Panc1 (cell line): ENCODE measurements around the gene COA8. TPM values are rescaled to one million over a fixed set of nuclear protein-coding genes. Genes with fewer than 3 reads are reported as not detected.

Experiments
- ATAC-seq: fragments of 200-7000 bp; cut with Tn5 transposase; 2 replicates; pipeline ENCODE4 v1.9.1; 2020; ENCODE audit warnings: mild to moderate bottlenecking, moderate library complexity
- BruUV-seq: library from RNA; stranded (reverse); fragments of 400-500 nt; replicated peaks from 2 replicates; lab custom pipeline; 2021; lab: Mats Ljungman, UMichigan
- CTCF ChIA-PET: fragments of 300-600 bp; sonication (Branson Sonifier 250); formaldehyde crosslinking; loops from one replicate; lab custom pipeline; 2022; ENCODE audit warnings: antibody characterized with exemption; lab: Charles Lee
- POLR2A ChIA-PET: fragments of 300-600 bp; sonication (Branson Sonifier 250); formaldehyde crosslinking; loops from one replicate; lab custom pipeline; 2022; ENCODE audit warnings: antibody characterized with exemption; lab: Charles Lee
- DNase-seq: peaks from one replicate; pipeline ENCODE4 v3.0.0-alpha.2; 2010; ENCODE audit warnings: low read depth, low spot score
- H3K27ac ChIP-seq: 2 replicates; pipeline ENCODE4 v1.5.1; 2011; ENCODE audit warnings: mild to moderate bottlenecking, low read length, inconsistent platforms
- H3K27me3 ChIP-seq: fragments of 200-500 bp; sonication (Bioruptor generic); 2 replicates; pipeline ENCODE4 v1.6.0; 2014; ENCODE audit warnings: low read length, inconsistent platforms; ENCODE audit not compliant: control insufficient read depth, insufficient read depth
- H3K36me3 ChIP-seq: fragments of 200-500 bp; sonication (Bioruptor generic); 2 replicates; pipeline ENCODE4 v1.5.1; 2014; ENCODE audit warnings: inconsistent platforms, mild to moderate bottlenecking, low read length, moderate library complexity; ENCODE audit not compliant: control insufficient read depth, insufficient read depth
- H3K4me1 ChIP-seq: 2 replicates; pipeline ENCODE4 v1.5.1; 2011; ENCODE audit warnings: inconsistent platforms, mild to moderate bottlenecking, low read length, moderate library complexity; ENCODE audit not compliant: control insufficient read depth, insufficient read depth
- H3K4me3 ChIP-seq, 2 experiments: 2 replicates each; pipeline ENCODE4 v1.5.1; 2011 to 2012; ENCODE audit warnings: low read depth in 2 of 2, low read length in 2 of 2, mild to moderate bottlenecking in 2 of 2, inconsistent platforms in 1 of 2, moderate library complexity in 1 of 2
- H3K9me3 ChIP-seq: fragments of 200-500 bp; sonication (Bioruptor generic); 2 replicates; pipeline ENCODE4 v1.5.1; 2014; ENCODE audit warnings: low read depth, mild to moderate bottlenecking, inconsistent platforms, low read length, moderate library complexity; ENCODE audit not compliant: control insufficient read depth, insufficient read depth
- POLR2AphosphoS5 ChIP-seq: IDR thresholded peaks from 2 replicates; pipeline ENCODE4 v1.6.1; 2012; ENCODE audit warnings: mild to moderate bottlenecking, low read depth, low read length, moderate library complexity
- SIN3A ChIP-seq: IDR thresholded peaks from 2 replicates; pipeline ENCODE4 v1.6.1; 2012; ENCODE audit warnings: low read depth, mild to moderate bottlenecking, low read length, moderate library complexity, borderline replicate concordance; ENCODE audit not compliant: insufficient read depth
- TCF7L2 ChIP-seq: IDR thresholded peaks from 2 replicates; pipeline ENCODE4 v1.6.1; 2011; ENCODE audit warnings: mild to moderate bottlenecking, low read depth, low read length, inconsistent platforms
- in situ Hi-C: cut with HindIII; loops from 2 replicates; pipeline ENCODE4 v1.10.0; 2016; ENCODE audit warnings: low sequenced_read_pairs, low pct_unique_long_range_greater_than_20kb
- intact Hi-C: fragments of 100-400 bp; cut with micrococcal nuclease; formaldehyde crosslinking; loops from one replicate; pipeline ENCODE4 v1.10.0; 2022; ENCODE audit not compliant: unreplicated experiment
- total RNA-seq: library from RNA; stranded (reverse); gene quantifications from one replicate; pipeline ENCODE4 v1.2.1, GENCODE V29; 2021; ENCODE audit not compliant: unreplicated experiment
- TF ChIP-seq, protein P1 (sequence below): fragments of 450-650 bp; IDR thresholded peaks from 2 replicates; pipeline ENCODE4 v1.5.1; 2017; ENCODE audit warnings: mild to moderate bottlenecking
- TF ChIP-seq, protein P2 (sequence below), 2 experiments: IDR thresholded peaks; 2 replicates each; pipeline ENCODE4 v1.6.1; 2011 to 2012; ENCODE audit warnings: low read depth in 2 of 2, control low read depth in 1 of 2, low read length in 1 of 2, mild to moderate bottlenecking in 1 of 2, moderate library complexity in 1 of 2; ENCODE audit not compliant: insufficient read depth in 1 of 2

The COA8 gene
- total RNA-seq, 1 experiment from 2014 or later: 42.2 TPM

DNA sequence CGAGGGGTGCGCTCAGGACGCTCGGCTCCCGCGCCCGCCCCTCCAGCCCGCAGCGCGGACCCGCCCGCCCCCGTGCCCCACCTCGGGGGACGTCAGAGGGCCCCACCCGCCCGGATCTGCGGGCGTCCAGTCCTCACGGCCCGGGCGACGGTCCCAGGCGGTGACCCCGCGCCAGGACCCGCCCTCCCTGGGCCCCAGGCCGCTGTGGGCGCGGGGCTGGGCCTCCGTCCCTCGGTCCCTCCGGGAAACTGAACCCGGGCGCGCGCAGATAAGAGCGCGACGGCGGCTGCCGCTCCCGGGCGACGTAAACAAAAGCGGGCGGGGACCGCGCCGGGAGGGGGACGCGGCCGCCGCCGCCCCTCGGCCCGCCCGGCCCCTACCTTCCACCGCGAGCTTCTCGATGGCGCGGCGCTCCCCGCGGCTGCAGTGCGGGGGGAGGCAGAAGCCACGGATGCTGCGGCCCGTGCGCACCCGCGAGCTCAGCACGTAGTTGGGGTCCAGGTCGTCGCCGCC is 41.3 kb upstream of the COA8 start:
- no peak for DNase-seq
- peaks cover 51% of the 10 kb centered on the region for H3K4me1 ChIP-seq
- no peaks in the 10 kb centered on the region for H3K27me3 ChIP-seq
- ChIA-PET CTCF (interaction anchor here (0.5 to 1.4 kb wide), 2 partner anchors 26 to 97 kb away, joined by 3 to 4 read pairs; no protein-coding TSS in a partner anchor), POLR2A (interaction anchor here (0.7 kb wide), 1 partner anchor 36 kb away, joined by 3 read pairs; no protein-coding TSS in a partner anchor)
- H3K27ac ChIP-seq: no peak overlapping the region
- intact Hi-C loops (no loop called here), in situ Hi-C loops (no loop called here)
- TF ChIP-seq, protein P1, sequence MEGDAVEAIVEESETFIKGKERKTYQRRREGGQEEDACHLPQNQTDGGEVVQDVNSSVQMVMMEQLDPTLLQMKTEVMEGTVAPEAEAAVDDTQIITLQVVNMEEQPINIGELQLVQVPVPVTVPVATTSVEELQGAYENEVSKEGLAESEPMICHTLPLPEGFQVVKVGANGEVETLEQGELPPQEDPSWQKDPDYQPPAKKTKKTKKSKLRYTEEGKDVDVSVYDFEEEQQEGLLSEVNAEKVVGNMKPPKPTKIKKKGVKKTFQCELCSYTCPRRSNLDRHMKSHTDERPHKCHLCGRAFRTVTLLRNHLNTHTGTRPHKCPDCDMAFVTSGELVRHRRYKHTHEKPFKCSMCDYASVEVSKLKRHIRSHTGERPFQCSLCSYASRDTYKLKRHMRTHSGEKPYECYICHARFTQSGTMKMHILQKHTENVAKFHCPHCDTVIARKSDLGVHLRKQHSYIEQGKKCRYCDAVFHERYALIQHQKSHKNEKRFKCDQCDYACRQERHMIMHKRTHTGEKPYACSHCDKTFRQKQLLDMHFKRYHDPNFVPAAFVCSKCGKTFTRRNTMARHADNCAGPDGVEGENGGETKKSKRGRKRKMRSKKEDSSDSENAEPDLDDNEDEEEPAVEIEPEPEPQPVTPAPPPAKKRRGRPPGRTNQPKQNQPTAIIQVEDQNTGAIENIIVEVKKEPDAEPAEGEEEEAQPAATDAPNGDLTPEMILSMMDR: no peak; the same call in 1 of the 2 replicates
- TF ChIP-seq TCF7L2: no peak
- TF ChIP-seq POLR2AphosphoS5: no peak
- TF ChIP-seq, protein P2, sequence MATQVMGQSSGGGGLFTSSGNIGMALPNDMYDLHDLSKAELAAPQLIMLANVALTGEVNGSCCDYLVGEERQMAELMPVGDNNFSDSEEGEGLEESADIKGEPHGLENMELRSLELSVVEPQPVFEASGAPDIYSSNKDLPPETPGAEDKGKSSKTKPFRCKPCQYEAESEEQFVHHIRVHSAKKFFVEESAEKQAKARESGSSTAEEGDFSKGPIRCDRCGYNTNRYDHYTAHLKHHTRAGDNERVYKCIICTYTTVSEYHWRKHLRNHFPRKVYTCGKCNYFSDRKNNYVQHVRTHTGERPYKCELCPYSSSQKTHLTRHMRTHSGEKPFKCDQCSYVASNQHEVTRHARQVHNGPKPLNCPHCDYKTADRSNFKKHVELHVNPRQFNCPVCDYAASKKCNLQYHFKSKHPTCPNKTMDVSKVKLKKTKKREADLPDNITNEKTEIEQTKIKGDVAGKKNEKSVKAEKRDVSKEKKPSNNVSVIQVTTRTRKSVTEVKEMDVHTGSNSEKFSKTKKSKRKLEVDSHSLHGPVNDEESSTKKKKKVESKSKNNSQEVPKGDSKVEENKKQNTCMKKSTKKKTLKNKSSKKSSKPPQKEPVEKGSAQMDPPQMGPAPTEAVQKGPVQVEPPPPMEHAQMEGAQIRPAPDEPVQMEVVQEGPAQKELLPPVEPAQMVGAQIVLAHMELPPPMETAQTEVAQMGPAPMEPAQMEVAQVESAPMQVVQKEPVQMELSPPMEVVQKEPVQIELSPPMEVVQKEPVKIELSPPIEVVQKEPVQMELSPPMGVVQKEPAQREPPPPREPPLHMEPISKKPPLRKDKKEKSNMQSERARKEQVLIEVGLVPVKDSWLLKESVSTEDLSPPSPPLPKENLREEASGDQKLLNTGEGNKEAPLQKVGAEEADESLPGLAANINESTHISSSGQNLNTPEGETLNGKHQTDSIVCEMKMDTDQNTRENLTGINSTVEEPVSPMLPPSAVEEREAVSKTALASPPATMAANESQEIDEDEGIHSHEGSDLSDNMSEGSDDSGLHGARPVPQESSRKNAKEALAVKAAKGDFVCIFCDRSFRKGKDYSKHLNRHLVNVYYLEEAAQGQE (IDR thresholded peaks at IDR 0.05; ENCODE audit: insufficient read depth in 1 of 2, low read depth in 2 of 2, low read length in 1 of 2): no peak
- TF ChIP-seq SIN3A: no peak; the same call in 1 of the 2 replicates
- no peak; the same call in none of the 2 replicates for ATAC-seq
- peak overlapping the region; percentile 48 to 50 for H3K4me3 ChIP-seq
- BruUV-seq: no TSS peak
- H3K9me3 ChIP-seq: no peaks in the 10 kb centered on the region
- no peaks in the 10 kb centered on the region; the same call in 1 of the 2 replicates for H3K36me3 ChIP-seq

DNA sequence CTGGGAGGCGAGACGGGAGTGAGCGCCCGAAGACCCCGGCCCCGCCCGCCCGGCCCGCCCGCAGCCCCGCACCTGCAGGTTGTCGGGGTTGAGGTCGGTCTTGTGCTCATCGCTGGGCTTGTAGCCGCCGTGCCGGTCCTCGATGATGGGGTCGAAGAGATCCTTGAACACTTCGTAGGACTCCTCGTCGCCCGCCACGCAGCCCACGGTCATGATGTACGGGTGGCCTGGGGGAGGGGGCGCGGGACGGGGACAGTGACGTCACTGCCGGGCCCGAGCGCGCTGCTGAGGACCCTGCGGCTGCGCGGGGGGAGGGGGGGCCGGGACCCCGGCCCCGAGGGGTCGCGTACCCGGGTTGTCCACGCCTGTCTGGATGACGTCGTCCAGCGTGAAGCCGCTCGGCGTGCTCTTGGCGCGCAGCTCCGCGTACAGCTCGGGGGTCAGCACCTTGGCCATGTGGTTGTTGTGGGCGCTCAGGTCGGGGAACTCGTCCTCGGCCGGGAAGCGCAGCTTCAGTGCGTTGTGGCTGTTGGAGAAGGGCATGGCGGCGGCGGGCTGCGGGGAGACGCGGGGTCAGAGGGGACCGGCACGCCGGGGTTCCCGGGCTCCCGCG is 40.7 kb upstream of the COA8 start:
- ATAC-seq (no peak), DNase-seq (no peak)
- ChIA-PET CTCF (no interaction called here), POLR2A (interaction anchor here (0.6 to 0.7 kb wide), 2 partner anchors 36 to 343 kb away, joined by 3 read pairs; no protein-coding TSS in a partner anchor)
- H3K27ac ChIP-seq: peak overlapping the region; percentile 48; the same call in 1 of the 2 replicates
- BruUV-seq: no TSS peak
- H3K36me3 ChIP-seq: no peaks in the 10 kb centered on the region; the same call in 1 of the 2 replicates
- peak overlapping the region; percentile 48 to 50 for H3K4me3 ChIP-seq
- no peaks in the 10 kb centered on the region for H3K9me3 ChIP-seq
- in situ Hi-C loops (no loop called here), intact Hi-C loops (no loop called here)
- peaks cover 46% of the 10 kb centered on the region for H3K4me1 ChIP-seq
- TF ChIP-seq, protein P2 (IDR thresholded peaks at IDR 0.05; ENCODE audit: insufficient read depth in 1 of 2, low read depth in 2 of 2, low read length in 1 of 2): no peak
- TF ChIP-seq, protein P1: no peak
- TF ChIP-seq SIN3A (no peak), TCF7L2 (no peak), POLR2AphosphoS5 (no peak)
- H3K27me3 ChIP-seq: no peaks in the 10 kb centered on the region
